ENCODE data around the gene ZNF654. TPM values are rescaled to one million over a fixed set of nuclear protein-coding genes. Genes with fewer than 3 reads are reported as not detected.

The ZNF654 gene
- total RNA-seq, 4 donors from 2014 or later, result 9.0 to 22.9 (median 11.3) TPM

DNA sequence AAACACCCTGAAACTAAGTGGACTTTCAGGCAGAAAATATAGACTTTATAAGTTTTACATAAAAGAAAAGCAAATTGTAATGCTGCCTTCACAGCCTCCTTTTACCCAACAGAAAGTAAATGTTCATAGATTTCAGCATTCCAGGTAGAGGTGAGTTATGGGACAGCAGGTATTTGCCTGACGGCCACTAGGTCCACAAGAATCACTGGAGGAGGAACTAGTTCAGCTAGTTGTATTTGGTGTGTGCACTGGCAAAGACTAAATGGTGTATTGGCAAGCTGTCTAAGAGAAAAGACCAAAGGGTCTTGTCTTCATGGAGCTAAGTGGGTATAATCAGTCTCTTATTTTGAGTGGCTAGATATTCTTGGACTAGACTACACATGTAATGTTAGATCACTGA, 34.2 kb downstream of the ZNF654 start:
- no peaks in the 10 kb centered on the region for H3K27me3 ChIP-seq
- H3K4me3 ChIP-seq, result no peak overlapping the region
- peaks cover 12% of the 10 kb centered on the region for H3K36me3 ChIP-seq
- TF ChIP-seq EP300 (IDR thresholded peaks at IDR 0.05) (no peak), POLR2AphosphoS5 (IDR thresholded peaks at IDR 0.05) (no peak), POLR2A (IDR thresholded peaks at IDR 0.05) (no peak)
- TF ChIP-seq, protein P1, sequence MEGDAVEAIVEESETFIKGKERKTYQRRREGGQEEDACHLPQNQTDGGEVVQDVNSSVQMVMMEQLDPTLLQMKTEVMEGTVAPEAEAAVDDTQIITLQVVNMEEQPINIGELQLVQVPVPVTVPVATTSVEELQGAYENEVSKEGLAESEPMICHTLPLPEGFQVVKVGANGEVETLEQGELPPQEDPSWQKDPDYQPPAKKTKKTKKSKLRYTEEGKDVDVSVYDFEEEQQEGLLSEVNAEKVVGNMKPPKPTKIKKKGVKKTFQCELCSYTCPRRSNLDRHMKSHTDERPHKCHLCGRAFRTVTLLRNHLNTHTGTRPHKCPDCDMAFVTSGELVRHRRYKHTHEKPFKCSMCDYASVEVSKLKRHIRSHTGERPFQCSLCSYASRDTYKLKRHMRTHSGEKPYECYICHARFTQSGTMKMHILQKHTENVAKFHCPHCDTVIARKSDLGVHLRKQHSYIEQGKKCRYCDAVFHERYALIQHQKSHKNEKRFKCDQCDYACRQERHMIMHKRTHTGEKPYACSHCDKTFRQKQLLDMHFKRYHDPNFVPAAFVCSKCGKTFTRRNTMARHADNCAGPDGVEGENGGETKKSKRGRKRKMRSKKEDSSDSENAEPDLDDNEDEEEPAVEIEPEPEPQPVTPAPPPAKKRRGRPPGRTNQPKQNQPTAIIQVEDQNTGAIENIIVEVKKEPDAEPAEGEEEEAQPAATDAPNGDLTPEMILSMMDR (IDR thresholded peaks at IDR 0.05), result no peak
- H3K27ac ChIP-seq, result no peak overlapping the region
- no peak for DNase-seq (ENCODE audit: low spot score in 2 of 2)
- no peaks in the 10 kb centered on the region for H3K4me1 ChIP-seq
- no peaks in the 10 kb centered on the region for H3K9me3 ChIP-seq
- 81% methylated on average over 1 of the region's 1 CpG for WGBS

- H3K4me3 ChIP-seq, result no peak overlapping the region
Observed at GRCh38 chr3:88101142-88101541, 42.1 kb downstream of the ZNF654 start.

GRCh38 chr3:88105325-88105724, 46.3 kb downstream of the ZNF654 start:
- Histone ChIP-seq H3K27me3 (no peaks in the 10 kb centered on the region), H3K9me3 (no peaks in the 10 kb centered on the region), H3K36me3 (no peaks in the 10 kb centered on the region), H3K4me1 (peaks cover 11% of the 10 kb centered on the region), H3K27ac (no peak overlapping the region), H3K4me3 (no peak overlapping the region)
- TF ChIP-seq POLR2A (IDR thresholded peaks at IDR 0.05) (no peak), POLR2AphosphoS5 (IDR thresholded peaks at IDR 0.05) (no peak), EP300 (IDR thresholded peaks at IDR 0.05) (no peak)
- TF ChIP-seq, protein P1 (IDR thresholded peaks at IDR 0.05), result no peak
- no peak for DNase-seq (ENCODE audit: low spot score in 2 of 2)

More at GRCh38 chr3:88101142-88101541, 42.1 kb downstream of the ZNF654 start:
- H3K9me3 ChIP-seq, result no peaks in the 10 kb centered on the region
- no peaks in the 10 kb centered on the region for H3K27me3 ChIP-seq
- TF ChIP-seq POLR2AphosphoS5 (IDR thresholded peaks at IDR 0.05), result no peak
- no peak for TF ChIP-seq EP300 (IDR thresholded peaks at IDR 0.05)
- TF ChIP-seq, protein P1 (IDR thresholded peaks at IDR 0.05), result no peak
- no peak for TF ChIP-seq POLR2A (IDR thresholded peaks at IDR 0.05)
- 93% methylated on average over 1 of the region's 1 CpG for WGBS
- no peak overlapping the region for H3K27ac ChIP-seq
- no peaks in the 10 kb centered on the region for H3K36me3 ChIP-seq
- H3K4me1 ChIP-seq, result peaks cover 4% of the 10 kb centered on the region
- DNase-seq (ENCODE audit: low spot score in 2 of 2), result no peak

- 92% methylated on average over 1 of the region's 1 CpG for WGBS
- no peak for DNase-seq (ENCODE audit: low spot score in 2 of 2)
- peaks cover 2% of the 10 kb centered on the region for H3K4me1 ChIP-seq
- H3K27ac ChIP-seq, result no peak overlapping the region
- no peak overlapping the region for H3K4me3 ChIP-seq
- no peak for TF ChIP-seq POLR2AphosphoS5 (IDR thresholded peaks at IDR 0.05)
- no peak for TF ChIP-seq POLR2A (IDR thresholded peaks at IDR 0.05)
- no peak for TF ChIP-seq EP300 (IDR thresholded peaks at IDR 0.05)
- TF ChIP-seq, protein P1 (IDR thresholded peaks at IDR 0.05), result no peak
- no peaks in the 10 kb centered on the region for H3K27me3 ChIP-seq
- H3K9me3 ChIP-seq, result no peaks in the 10 kb centered on the region
- H3K36me3 ChIP-seq, result peaks cover 8% of the 10 kb centered on the region
Observed at GRCh38 chr3:88112289-88112688, 53.2 kb downstream of the ZNF654 start.

GRCh38 chr3:88113311-88114162, 54.5 kb downstream of the ZNF654 start:
- no peak for DNase-seq (ENCODE audit: low spot score in 2 of 2)
- WGBS, result 37% methylated on average over 5 of the region's 5 CpGs
- H3K4me1 ChIP-seq, result no peaks in the 10 kb centered on the region

More at GRCh38 chr3:88113311-88114162, 54.5 kb downstream of the ZNF654 start:
- Histone ChIP-seq H3K9me3 (no peaks in the 10 kb centered on the region), H3K36me3 (peaks cover 8% of the 10 kb centered on the region), H3K4me3 (no peak overlapping the region), H3K27ac (no peak overlapping the region), H3K27me3 (no peaks in the 10 kb centered on the region)
- TF ChIP-seq POLR2A (IDR thresholded peaks at IDR 0.05) (no peak), POLR2AphosphoS5 (IDR thresholded peaks at IDR 0.05) (no peak), EP300 (IDR thresholded peaks at IDR 0.05) (no peak)
- TF ChIP-seq, protein P1 (IDR thresholded peaks at IDR 0.05), result peak; percentile 69 to 70

All from suprapubic skin (tissue), 4 donors.